HG03565 (cell line): ENCODE data around the gene STRIP1.

ENCODE experiments used
- ATAC-seq: cut with Tn5 transposase; IDR thresholded peaks from one replicate; pipeline ENCODE4 v1.9.1; 2021; ENCODE audit warnings: mild to moderate bottlenecking, moderate library complexity; ENCODE audit not compliant: unreplicated experiment

STRIP1 gene

GRCh38 chr1:110034451-110035235, at the start of gene STRIP1:
STRIP1 (plus strand) TSS chr1:110034624; CDS start chr1:110034638, 14 bp downstream.
- ATAC-seq, result peak; percentile 85

GRCh38 chr1:109985247-109986053, 49.0 kb upstream of the STRIP1 start:
- ATAC-seq, result no peak

GRCh38 chr1:109986054-109986444, 48.4 kb upstream of the STRIP1 start:
- ATAC-seq, result no peak

GRCh38 chr1:109988349-109988914, 46.0 kb upstream of the STRIP1 start:
- no peak for ATAC-seq

- ATAC-seq, result no peak
Measured at GRCh38 chr1:109989506-109990301, 44.7 kb upstream of the STRIP1 start.

GRCh38 chr1:109990302-109990653, 44.1 kb upstream of the STRIP1 start:
- no peak for ATAC-seq

- no peak for ATAC-seq
Measured at GRCh38 chr1:109991400-109991925, 43.0 kb upstream of the STRIP1 start.

- no peak for ATAC-seq
Measured at GRCh38 chr1:109993885-109994284, 40.5 kb upstream of the STRIP1 start.

- ATAC-seq, result no peak
Measured at GRCh38 chr1:109994654-109995053, 39.8 kb upstream of the STRIP1 start.

- ATAC-seq, result no peak
Measured at GRCh38 chr1:109995536-109995935, 38.9 kb upstream of the STRIP1 start.

- ATAC-seq, result no peak
Measured at GRCh38 chr1:109996476-109996875, 37.9 kb upstream of the STRIP1 start.

GRCh38 chr1:109997204-109997866, 37.1 kb upstream of the STRIP1 start:
- ATAC-seq, result no peak

- no peak for ATAC-seq
Measured at GRCh38 chr1:109997867-109998229, 36.6 kb upstream of the STRIP1 start.

- ATAC-seq, result no peak
Measured at GRCh38 chr1:110002695-110003094, 31.7 kb upstream of the STRIP1 start.

- peak; percentile 37 for ATAC-seq
Measured at GRCh38 chr1:110003747-110004428, 30.5 kb upstream of the STRIP1 start.

- ATAC-seq, result no peak
Measured at GRCh38 chr1:110004583-110004982, 29.8 kb upstream of the STRIP1 start.

GRCh38 chr1:110005971-110006370, 28.5 kb upstream of the STRIP1 start:
- no peak for ATAC-seq

- no peak for ATAC-seq
Measured at GRCh38 chr1:110006516-110006915, 27.9 kb upstream of the STRIP1 start.

GRCh38 chr1:110007046-110007830, 27.2 kb upstream of the STRIP1 start:
- ATAC-seq, result no peak
